Hepatocyte (in vitro differentiated cells): ENCODE measurements around the gene GART.

Experiments
- CTCF ChIP-seq: fragments of 200-600 bp; sonication (generic); IDR thresholded peaks from 2 replicates; pipeline ENCODE4 v1.5.1; 2016; ENCODE audit warnings: antibody characterized with exemption, mild to moderate bottlenecking; ENCODE audit not compliant: poor library complexity
- EZH2 ChIP-seq: fragments of 200-600 bp; sonication (generic); IDR thresholded peaks from 2 replicates; pipeline ENCODE4 v1.6.1; 2016; ENCODE audit warnings: antibody characterized with exemption, mild to moderate bottlenecking, borderline replicate concordance

GRCh38 chr21:33461538-33462250 lies 80.2 kb downstream of the GART start:
- TF ChIP-seq CTCF (no peak), EZH2 (no peak)
